SU-DHL-6 (cell line): ENCODE measurements around the gene OGDH.

ENCODE experiments used
- H2AFZ ChIP-seq: fragments of 200-600 bp; sonication (generic); 2 replicates; pipeline ENCODE4 v1.6.1; 2014; ENCODE audit warnings: low read depth, mild to moderate bottlenecking, moderate library complexity, mixed read lengths, antibody characterized with exemption, low read length; ENCODE audit not compliant: severe bottlenecking
- H3F3A ChIP-seq: fragments of 200-600 bp; shearing (Covaris generic); 2 replicates; pipeline ENCODE4 v1.6.0; 2016; ENCODE audit warnings: antibody characterized with exemption, mild to moderate bottlenecking; ENCODE audit not compliant: insufficient read depth
- H3K27ac ChIP-seq: fragments of 200-600 bp; sonication (generic); 2 replicates; pipeline ENCODE4 v1.5.1; 2016; ENCODE audit warnings: low read depth, mild to moderate bottlenecking, low read length, moderate library complexity, mixed read lengths
- H3K27me3 ChIP-seq: fragments of 200-600 bp; sonication (generic), shearing (Covaris generic); 2 replicates; pipeline ENCODE4 v1.6.0; 2014; ENCODE audit warnings: mild to moderate bottlenecking, low read length
- H3K36me3 ChIP-seq: fragments of 200-600 bp; sonication (generic); 2 replicates; pipeline ENCODE4 v1.6.1; 2014; ENCODE audit warnings: mild to moderate bottlenecking, low read length, mixed read lengths
- H3K4me2 ChIP-seq: fragments of 300-600, 200-600 bp; shearing (Covaris generic), sonication (generic); 2 replicates; pipeline ENCODE4 v1.6.0; 2014; ENCODE audit warnings: low read length, low read depth, mild to moderate bottlenecking; ENCODE audit not compliant: poor library complexity, severe bottlenecking
- H3K4me3 ChIP-seq: fragments of 200-600 bp; sonication (generic); 2 replicates; pipeline ENCODE4 v1.5.1; 2014; ENCODE audit warnings: antibody characterized with exemption, low read length, mild to moderate bottlenecking, mixed read lengths; ENCODE audit not compliant: insufficient read depth, poor library complexity, severe bottlenecking
- H3K79me2 ChIP-seq: fragments of 200-600 bp; sonication (generic); 2 replicates; pipeline ENCODE4 v1.6.1; 2014; ENCODE audit warnings: mild to moderate bottlenecking, low read length, moderate library complexity; ENCODE audit not compliant: insufficient read depth
- H3K9ac ChIP-seq: fragments of 200-600 bp; sonication (generic); 2 replicates; pipeline ENCODE4 v1.7.0; 2014; ENCODE audit warnings: mild to moderate bottlenecking, low read length
- H3K9me2 ChIP-seq: fragments of 200-600 bp; sonication (generic); replicated peaks from 2 replicates; pipeline ENCODE4 v1.6.1; 2014; ENCODE audit warnings: low read length; ENCODE audit not compliant: insufficient read depth
- H3K9me3 ChIP-seq: fragments of 200-600 bp; sonication (generic); 2 replicates; pipeline ENCODE4 v1.6.1; 2014; ENCODE audit warnings: low read length, mixed read lengths; ENCODE audit not compliant: insufficient read depth
- H4K20me1 ChIP-seq: fragments of 200-600 bp; sonication (generic); 2 replicates; pipeline ENCODE4 v1.6.1; 2014; ENCODE audit warnings: low read depth, mild to moderate bottlenecking, antibody characterized with exemption, low read length, moderate library complexity, mixed read lengths
- EZH2phosphoT487 ChIP-seq: fragments of 200-600 bp; sonication (generic), shearing (Covaris generic); conservative IDR thresholded peaks from 2 replicates; pipeline ENCODE4 v1.6.1; 2018; ENCODE audit warnings: mild to moderate bottlenecking, antibody characterized with exemption, low read length, moderate library complexity, mixed read lengths
- TF ChIP-seq, protein P1 (sequence below): fragments of 200-600 bp; sonication (generic); IDR thresholded peaks from one replicate; pipeline ENCODE4 v1.5.1; 2017; ENCODE audit warnings: antibody characterized with exemption, mild to moderate bottlenecking, low read length, moderate library complexity; ENCODE audit not compliant: insufficient read depth, poor library complexity, severe bottlenecking

The OGDH gene

GRCh38 chr7:44750921-44751571, 144.6 kb downstream of the OGDH start:
- Histone ChIP-seq H4K20me1 (peaks cover 3% of the 10 kb centered on the region; the same call in 1 of the 2 replicates), H3K27me3 (no peaks in the 10 kb centered on the region), H3K9me3 (no peaks in the 10 kb centered on the region), H3K36me3 (no peaks in the 10 kb centered on the region), H3K4me2 (no peak overlapping the region), H3K27ac (no peak overlapping the region), H2AFZ (no peak overlapping the region), H3K79me2 (no peaks in the 10 kb centered on the region; the same call in 1 of the 2 replicates), H3F3A (peaks cover 17% of the 10 kb centered on the region), H3K4me3 (no peak overlapping the region), H3K9me2 (no peaks in the 10 kb centered on the region), H3K9ac (no peak overlapping the region)
- TF ChIP-seq EZH2phosphoT487, result no peak
- TF ChIP-seq, protein P1, sequence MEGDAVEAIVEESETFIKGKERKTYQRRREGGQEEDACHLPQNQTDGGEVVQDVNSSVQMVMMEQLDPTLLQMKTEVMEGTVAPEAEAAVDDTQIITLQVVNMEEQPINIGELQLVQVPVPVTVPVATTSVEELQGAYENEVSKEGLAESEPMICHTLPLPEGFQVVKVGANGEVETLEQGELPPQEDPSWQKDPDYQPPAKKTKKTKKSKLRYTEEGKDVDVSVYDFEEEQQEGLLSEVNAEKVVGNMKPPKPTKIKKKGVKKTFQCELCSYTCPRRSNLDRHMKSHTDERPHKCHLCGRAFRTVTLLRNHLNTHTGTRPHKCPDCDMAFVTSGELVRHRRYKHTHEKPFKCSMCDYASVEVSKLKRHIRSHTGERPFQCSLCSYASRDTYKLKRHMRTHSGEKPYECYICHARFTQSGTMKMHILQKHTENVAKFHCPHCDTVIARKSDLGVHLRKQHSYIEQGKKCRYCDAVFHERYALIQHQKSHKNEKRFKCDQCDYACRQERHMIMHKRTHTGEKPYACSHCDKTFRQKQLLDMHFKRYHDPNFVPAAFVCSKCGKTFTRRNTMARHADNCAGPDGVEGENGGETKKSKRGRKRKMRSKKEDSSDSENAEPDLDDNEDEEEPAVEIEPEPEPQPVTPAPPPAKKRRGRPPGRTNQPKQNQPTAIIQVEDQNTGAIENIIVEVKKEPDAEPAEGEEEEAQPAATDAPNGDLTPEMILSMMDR, result no peak

GRCh38 chr7:44752822-44753221, 146.4 kb downstream of the OGDH start:
- H3K4me3 ChIP-seq, result no peak overlapping the region
- no peaks in the 10 kb centered on the region for H3K27me3 ChIP-seq
- H3K36me3 ChIP-seq, result no peaks in the 10 kb centered on the region
- H2AFZ ChIP-seq, result no peak overlapping the region
- H3K9ac ChIP-seq, result no peak overlapping the region
- H3K9me2 ChIP-seq, result no peaks in the 10 kb centered on the region
- H3K4me2 ChIP-seq, result no peak overlapping the region
- no peak overlapping the region for H3K27ac ChIP-seq
- H3F3A ChIP-seq, result peaks cover 13% of the 10 kb centered on the region
- H3K9me3 ChIP-seq, result no peaks in the 10 kb centered on the region
- H4K20me1 ChIP-seq, result peaks cover 3% of the 10 kb centered on the region; the same call in 1 of the 2 replicates
- no peak for TF ChIP-seq EZH2phosphoT487
- no peaks in the 10 kb centered on the region; the same call in 1 of the 2 replicates for H3K79me2 ChIP-seq

GRCh38 chr7:44754802-44755697, 148.6 kb downstream of the OGDH start:
- TF ChIP-seq, protein P1, result no peak
- TF ChIP-seq EZH2phosphoT487, result no peak
- no peak overlapping the region for H3K4me2 ChIP-seq
- no peak overlapping the region for H3K9ac ChIP-seq
- H3K27ac ChIP-seq, result no peak overlapping the region
- no peaks in the 10 kb centered on the region for H3K36me3 ChIP-seq
- no peak overlapping the region for H3K4me3 ChIP-seq
- H3K79me2 ChIP-seq, result no peaks in the 10 kb centered on the region; the same call in 1 of the 2 replicates
- peaks cover 3% of the 10 kb centered on the region; the same call in 1 of the 2 replicates for H4K20me1 ChIP-seq
- H3K9me3 ChIP-seq, result no peaks in the 10 kb centered on the region
- H3K9me2 ChIP-seq, result no peaks in the 10 kb centered on the region
- H3K27me3 ChIP-seq, result no peaks in the 10 kb centered on the region
- peaks cover 4% of the 10 kb centered on the region; the same call in 1 of the 2 replicates for H3F3A ChIP-seq
- H2AFZ ChIP-seq, result no peak overlapping the region
